GM12878 (cell line): ENCODE results near the gene SDF4. TPM values are rescaled to one million over a fixed set of nuclear protein-coding genes. Genes with fewer than 3 reads are reported as not detected.

Source experiments
- ATAC-seq: fragments of 200-7000 bp; cut with Tn5 transposase; 3 replicates; pipeline ENCODE4 v1.9.1; 2020; ENCODE audit warnings: mild to moderate bottlenecking, moderate library complexity
- BruUV-seq: library from RNA; stranded (reverse); fragments of 400-500 nt; replicated peaks from 2 replicates; lab custom pipeline; 2021; lab: Mats Ljungman, UMichigan
- CTCF ChIA-PET: fragments of 300-600 bp; sonication (Branson Sonifier 250); formaldehyde crosslinking; extraction: SDS; loops from one replicate; lab custom pipeline; 2021; ENCODE audit warnings: inconsistent platforms; lab: Yijun Ruan, JAX
- POLR2A ChIA-PET: fragments of 350-600 bp; formaldehyde crosslinking; extraction: SDS; loops from one replicate; lab custom pipeline; 2021; ENCODE audit warnings: inconsistent platforms; lab: Charles Lee
- RAD21 ChIA-PET: fragments of 300-600 bp; sonication (Branson Sonifier 250); formaldehyde crosslinking; loops from one replicate; lab custom pipeline; 2023; ENCODE audit warnings: antibody characterized with exemption; ENCODE audit not compliant: unreplicated experiment; lab: Charles Lee
- SMC1A ChIA-PET: fragments of 300-600 bp; sonication (Branson Sonifier 250); formaldehyde crosslinking; loops from one replicate; lab custom pipeline; 2023; ENCODE audit not compliant: unreplicated experiment, uncharacterized antibody; lab: Charles Lee
- DNase-seq: peaks from one replicate; pipeline ENCODE4 v3.0.0-alpha.2; 2011; ENCODE audit warnings: low read depth, low spot score
- FAIRE-seq: peaks from 3 replicates; lab custom pipeline; 2011; peaks lifted over from hg19 to GRCh38; lab: Jason Lieb, UNC
- H2AFZ ChIP-seq: 2 replicates; pipeline ENCODE4 v1.6.0; 2011; ENCODE audit warnings: low read depth, low read length, control low read depth; ENCODE audit not compliant: control insufficient read depth
- H3K27ac ChIP-seq: 2 replicates; pipeline ENCODE4 v1.5.1; 2011; ENCODE audit warnings: control low read depth; ENCODE audit not compliant: control insufficient read depth, insufficient read depth
- H3K27me3 ChIP-seq, 2 experiments: replicated peaks in 1 of 2; 2 replicates each; pipeline versions ENCODE4 v1.6.0 to v1.6.1; 2011; ENCODE audit warnings: low read length in 1 of 2; ENCODE audit not compliant: control insufficient read depth in 2 of 2, insufficient read depth in 2 of 2
- H3K36me3 ChIP-seq, 2 experiments: 2 replicates each; pipeline ENCODE4 v1.5.1; 2011; ENCODE audit warnings: low read length in 1 of 2; ENCODE audit not compliant: control insufficient read depth in 2 of 2, insufficient read depth in 2 of 2
- H3K4me1 ChIP-seq: 2 replicates; pipeline ENCODE4 v1.6.1; 2011; ENCODE audit warnings: mild to moderate bottlenecking, low read length, moderate library complexity, mixed read lengths; ENCODE audit not compliant: control insufficient read depth, insufficient read depth
- H3K4me2 ChIP-seq: 2 replicates; pipeline ENCODE4 v1.6.0; 2011; ENCODE audit warnings: control low read depth; ENCODE audit not compliant: control insufficient read depth, insufficient read depth
- H3K4me3 ChIP-seq: fragments of 200-600 bp; sonication (generic); 2 replicates; pipeline ENCODE4 v1.5.1; 2016
- H3K79me2 ChIP-seq: 2 replicates; pipeline ENCODE4 v1.6.0; 2011; ENCODE audit warnings: low read length; ENCODE audit not compliant: control insufficient read depth, insufficient read depth
- H3K9ac ChIP-seq: 2 replicates; pipeline ENCODE4 v1.8.0; 2011; ENCODE audit warnings: low read length, control low read depth, mixed read lengths; ENCODE audit not compliant: control insufficient read depth, insufficient read depth
- H3K9me3 ChIP-seq: replicated peaks from 3 replicates; pipeline ENCODE4 v1.5.1; 2011; ENCODE audit warnings: mild to moderate bottlenecking, low read length; ENCODE audit not compliant: control insufficient read depth, insufficient read depth
- H4K20me1 ChIP-seq: 2 replicates; pipeline ENCODE4 v1.6.0; 2011; ENCODE audit not compliant: control insufficient read depth, insufficient read depth
- EED ChIP-seq: sonication (generic); IDR thresholded peaks from 2 replicates; pipeline ENCODE4 v1.6.1; 2016; ENCODE audit warnings: antibody characterized with exemption, low read depth
- WGBS: methylation state at CpG from one replicate; pipeline ENCODE4 v1.1.6; 2016; ENCODE audit warnings: low lambda C conversion rate; ENCODE audit not compliant: insufficient replicate concordance, insufficient coverage; ENCODE audit errors: missing lambda C conversion rate; 5-methylcytosine and 5-hydroxymethylcytosine counted together
- in situ Hi-C: fragments of 300-500 bp; cut with MboI; formaldehyde crosslinking; loops from 9 replicates; pipeline ENCODE4 v1.14.3; 2018; ENCODE audit warnings: mixed read lengths
- intact Hi-C: fragments of 100-400 bp; cut with micrococcal nuclease; formaldehyde crosslinking; loops from one replicate; pipeline ENCODE4 v1.14.2; 2022; ENCODE audit not compliant: unreplicated experiment
- polyA plus RNA-seq, 11 experiments: library from polyadenylated mRNA; depleted of rRNA in 4 of 11; unstranded in 6 of 11; stranded (reverse) in 5 of 11; fragments of >200 nt; fragmentation: Nextera tagmentation in 4 of 11; fragmentation: Illumina TruSeq in 1 of 11; extraction: Ambion mirVana in 4 of 11; extraction: Trizol in 1 of 11; gene quantifications; 1 replicate in 1 of 11; 2 replicates in 10 of 11; pipeline versions ENCODE4 v1.2.1 to v1.2.3, GENCODE V29; 2011 to 2016; ENCODE audit warnings: inconsistent platforms in 2 of 11, missing spikeins in 2 of 11, low read depth in 1 of 11
- total RNA-seq, 4 experiments: library from RNA; depleted of rRNA in 3 of 4; stranded (reverse); fragments of >200 nt in 3 of 4; fragmentation: Illumina TruSeq in 1 of 4; extraction: Trizol in 1 of 4; gene quantifications; 2 replicates each; pipeline versions ENCODE4 v1.2.1 to v1.2.3, GENCODE V29; 2013 to 2021
- TF ChIP-seq, protein P1 (sequence below): IDR thresholded peaks from 2 replicates; pipeline ENCODE4 v1.6.1; 2011; ENCODE audit warnings: low read depth, low read length, improper control_type of control experiment, borderline replicate concordance

The SDF4 gene
- total and polyA plus RNA-seq, 10 of the 15 experiments (the other 5 are each of a cell fraction or from before 2014, with no cell fraction given): 0.44 to 97.2 (median 40.2) TPM

- H3K36me3 ChIP-seq: no peaks in the 10 kb centered on the region
- ChIA-PET RAD21 (interaction anchor here (1.2 to 2.2 kb wide), 5 partner anchors 12 to 60 kb away, joined by 3 to 8 read pairs (median 6); partner anchors contain the start of gene TNFRSF18), SMC1A (interaction anchor here (0.6 to 0.9 kb wide), 2 partner anchors 24 to 26 kb away, joined by 3 to 4 read pairs; no protein-coding TSS in a partner anchor), CTCF (interaction anchor here (0.6 to 1.8 kb wide), 8 partner anchors 12 to 138 kb away, joined by 3 to 4 read pairs (median 4); no protein-coding TSS in a partner anchor), POLR2A (interaction anchor here (0.7 to 2.2 kb wide), 5 partner anchors 13 to 61 kb away, joined by 3 to 7 read pairs (median 4); partner anchors contain the start of gene TNFRSF4)
- peaks cover 0 to 3% of the 10 kb centered on the region in 2 experiments; a peak in 3 of 4 replicates for H3K27me3 ChIP-seq
- H3K9me3 ChIP-seq: no peaks in the 10 kb centered on the region; the same call in 2 of the 3 replicates
- ATAC-seq: no peak
- H3K4me1 ChIP-seq: peaks cover 24% of the 10 kb centered on the region
- 24% methylated on average over 25 of the region's 26 CpGs for WGBS
- no peaks in the 10 kb centered on the region for H4K20me1 ChIP-seq
- no peak overlapping the region for H3K27ac ChIP-seq
- no peak overlapping the region for H2AFZ ChIP-seq
- intact Hi-C loops (no loop called here), in situ Hi-C loops (no loop called here)
- no peak overlapping the region for H3K4me2 ChIP-seq
- FAIRE-seq: no peak
- no peak overlapping the region for H3K9ac ChIP-seq
- H3K79me2 ChIP-seq: no peaks in the 10 kb centered on the region
- TF ChIP-seq EED: 0 out of 2 replicates have a peak, but pooled peaks have one; percentile 4
- TF ChIP-seq, protein P1, sequence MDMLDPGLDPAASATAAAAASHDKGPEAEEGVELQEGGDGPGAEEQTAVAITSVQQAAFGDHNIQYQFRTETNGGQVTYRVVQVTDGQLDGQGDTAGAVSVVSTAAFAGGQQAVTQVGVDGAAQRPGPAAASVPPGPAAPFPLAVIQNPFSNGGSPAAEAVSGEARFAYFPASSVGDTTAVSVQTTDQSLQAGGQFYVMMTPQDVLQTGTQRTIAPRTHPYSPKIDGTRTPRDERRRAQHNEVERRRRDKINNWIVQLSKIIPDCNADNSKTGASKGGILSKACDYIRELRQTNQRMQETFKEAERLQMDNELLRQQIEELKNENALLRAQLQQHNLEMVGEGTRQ: no peak
- BruUV-seq: no TSS peak
- no peak overlapping the region for H3K4me3 ChIP-seq
- DNase-seq: no peak
Observed at GRCh38 chr1:1170215-1171091, 61.3 kb downstream of the SDF4 start.
